Stimulated activated CD8-positive, alpha-beta memory T cell treated with anti-CD3 and anti-CD28 coated beads, Interleukin-15, amount 100 ng/mL, for 48 hours (primary cell): Measurements from ENCODE around the gene FCHSD2.

ENCODE experiments used
- DNase-seq, 2 donors: peaks; one replicate each; pipeline ENCODE4 v3.0.0-alpha.2; 2020; ENCODE audit warnings: low read depth in 2 of 2

FCHSD2 gene

DNA sequence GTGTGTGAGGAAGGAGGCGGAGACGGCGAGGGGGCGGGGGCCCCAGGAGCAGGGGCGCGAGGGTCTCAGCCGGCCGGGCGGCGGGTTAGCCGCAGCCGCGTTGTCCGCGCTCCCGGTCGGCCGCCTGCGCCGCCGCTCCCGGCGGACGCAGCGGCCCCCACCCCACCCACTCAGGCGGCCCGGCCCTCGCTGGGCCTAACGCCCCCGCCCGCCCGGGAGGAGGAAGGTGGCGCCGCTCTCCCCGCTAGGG lies at the start of gene FCHSD2:
FCHSD2 (minus strand) TSS at position 191 of the 250 bp plus-strand sequence. CDS start 441 bp downstream, outside the sequence.
- DNase-seq = no peak

DNA sequence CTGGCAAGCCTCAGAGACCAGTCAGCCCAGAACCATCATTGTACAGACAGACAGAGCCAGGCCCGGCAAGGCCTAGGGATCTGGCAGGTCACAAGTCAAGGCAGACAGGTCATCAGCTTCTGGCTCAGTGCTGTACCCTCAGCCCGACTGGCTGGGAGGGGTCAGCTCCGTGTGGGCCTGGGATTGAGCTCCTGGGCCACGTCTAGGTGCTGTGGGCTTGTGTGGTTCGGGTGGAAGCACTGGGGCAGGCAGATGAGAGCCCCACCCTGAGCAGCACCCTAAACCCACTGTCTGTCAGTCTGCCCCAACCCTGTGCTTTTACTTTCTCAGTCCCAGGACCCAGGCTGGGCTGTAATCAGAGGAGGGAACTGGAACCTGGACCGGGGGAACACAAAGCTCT lies 49.0 kb upstream of the FCHSD2 start:
- no peak for DNase-seq

DNA sequence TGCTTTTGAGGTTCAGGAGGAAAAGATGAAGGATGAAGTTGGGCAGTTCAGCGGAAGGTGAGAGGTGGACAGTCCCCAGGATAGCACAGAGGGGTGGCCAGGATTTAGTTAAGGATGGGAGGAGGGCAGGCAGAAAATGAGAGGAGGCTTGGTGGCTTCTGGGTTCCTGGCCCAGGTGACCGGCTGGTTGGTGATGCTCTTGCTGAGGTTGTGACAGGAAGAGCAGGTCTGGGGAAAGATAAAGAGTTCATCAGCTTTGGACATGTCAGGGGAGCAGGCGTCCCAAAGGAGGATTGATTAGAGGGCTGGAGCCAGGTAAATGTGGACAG lies 48.4 kb upstream of the FCHSD2 start:
- DNase-seq = no peak

DNA sequence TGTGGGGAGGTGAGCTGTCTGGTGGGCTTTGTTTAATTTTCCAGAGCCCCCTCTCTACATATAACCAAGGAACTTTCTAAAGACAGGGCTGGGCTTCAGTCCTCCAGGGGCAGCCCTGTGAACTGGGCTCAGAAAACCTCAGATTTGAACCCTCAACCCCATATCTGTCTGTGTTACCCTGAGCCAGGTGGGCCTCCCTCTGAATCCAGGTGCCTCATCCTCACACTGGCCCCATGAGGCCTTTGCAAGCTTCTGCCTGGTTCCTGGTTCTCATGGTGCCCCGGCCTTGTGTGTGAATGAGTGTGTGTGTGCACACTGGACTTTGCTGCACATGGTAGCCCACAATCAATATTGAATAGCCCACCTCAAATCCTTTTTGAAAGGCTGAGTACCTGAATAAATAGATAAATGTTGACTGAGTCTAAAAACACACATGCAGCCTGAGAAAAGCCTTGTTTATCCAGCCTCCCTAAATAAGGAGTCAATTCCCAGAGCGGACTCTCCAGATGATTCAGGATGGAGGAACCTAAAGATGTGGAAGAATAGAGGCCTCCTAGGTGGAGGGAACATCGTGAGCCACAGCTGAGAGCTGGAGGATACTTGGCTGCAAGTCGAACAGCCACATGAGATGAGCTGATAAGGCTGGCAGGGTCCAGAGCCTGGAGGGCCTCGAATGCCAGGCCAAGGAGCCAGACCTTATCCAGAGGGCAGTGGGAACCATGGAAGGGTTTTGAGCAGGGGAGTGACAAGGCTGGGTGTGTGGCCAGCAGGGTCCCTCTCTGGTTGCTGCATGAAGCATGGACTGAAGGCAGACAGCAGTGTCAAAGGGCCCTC lies 47.8 kb upstream of the FCHSD2 start:
- no peak for DNase-seq

DNA sequence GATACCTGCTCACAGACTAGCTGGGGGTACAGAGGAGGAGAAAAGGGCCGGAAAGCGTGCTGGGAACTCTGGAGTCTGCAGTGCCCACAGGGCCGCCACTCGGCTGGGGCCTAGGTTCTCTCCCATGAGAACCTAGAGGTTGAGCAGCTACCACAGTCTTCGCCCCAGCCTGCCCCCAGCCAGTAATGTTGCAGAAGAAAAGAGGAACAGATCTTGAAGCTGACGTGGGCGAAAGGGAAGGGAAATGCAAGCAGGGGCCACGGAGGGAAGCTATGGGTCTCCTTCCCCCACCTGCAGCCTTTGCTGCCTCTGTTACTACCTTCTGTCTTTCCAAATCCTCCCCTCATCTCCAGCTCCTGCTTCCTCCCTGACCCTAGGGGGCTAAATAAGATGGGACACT lies 47.2 kb upstream of the FCHSD2 start:
- DNase-seq = no peak

DNA sequence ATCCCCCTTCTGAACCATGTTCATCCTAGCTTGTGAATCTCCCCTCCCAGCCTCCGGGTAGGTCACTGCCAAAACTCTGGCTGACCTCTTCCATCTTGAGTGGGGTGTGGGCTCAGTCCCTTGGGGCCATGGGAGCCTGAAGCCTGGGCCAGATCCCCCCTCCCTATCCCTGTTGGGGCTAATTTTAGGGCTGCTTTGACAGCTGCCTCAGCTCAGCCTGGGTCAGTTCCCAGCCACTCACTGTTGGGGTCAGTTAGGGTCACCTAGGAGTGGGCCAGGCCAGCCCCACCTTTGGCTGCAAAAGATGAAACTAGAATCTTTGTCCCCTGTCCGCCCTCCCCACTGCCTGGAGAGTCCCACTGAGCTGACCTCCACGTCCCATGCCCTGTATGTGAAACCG lies 46.2 kb upstream of the FCHSD2 start:
- DNase-seq = no peak

DNA sequence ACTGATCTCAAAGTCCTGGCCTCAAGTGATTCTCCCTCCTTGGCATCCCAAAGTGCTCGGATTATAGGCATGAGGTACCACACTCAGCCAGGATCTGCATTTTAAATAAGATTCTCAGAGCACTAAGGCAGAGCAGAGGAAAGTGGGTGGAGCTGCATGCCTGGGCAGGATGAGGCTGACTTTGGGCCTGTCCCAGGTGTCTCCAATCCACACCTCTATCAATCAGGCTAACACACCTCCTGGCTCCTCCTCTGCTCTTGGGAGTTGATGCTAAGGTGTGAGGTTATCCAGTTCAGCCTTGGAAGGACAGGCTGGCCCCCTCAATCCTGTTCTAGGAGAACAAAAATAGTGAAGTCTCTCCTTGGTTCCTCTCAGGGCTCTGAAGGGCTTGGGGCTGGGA lies 45.7 kb upstream of the FCHSD2 start:
- DNase-seq = no peak

DNA sequence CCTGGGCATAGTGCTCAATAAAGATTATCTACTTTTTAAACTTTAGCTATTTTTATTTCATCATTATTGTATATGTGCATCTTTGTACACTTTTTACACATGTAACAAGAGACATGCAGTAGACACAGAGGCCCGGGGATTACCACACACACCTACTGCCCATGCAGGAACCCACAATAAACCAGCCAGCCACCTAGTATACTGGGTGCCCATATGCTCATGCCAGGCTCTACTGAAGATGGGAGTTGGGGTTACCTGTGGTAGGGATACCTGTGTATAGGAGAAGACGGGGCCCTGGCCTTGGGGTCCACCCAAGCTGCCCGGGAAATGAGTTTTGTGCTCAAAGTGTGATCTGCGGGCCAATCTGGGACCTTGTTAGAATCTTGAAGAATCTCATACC lies 44.8 kb upstream of the FCHSD2 start:
- no peak for DNase-seq

DNA sequence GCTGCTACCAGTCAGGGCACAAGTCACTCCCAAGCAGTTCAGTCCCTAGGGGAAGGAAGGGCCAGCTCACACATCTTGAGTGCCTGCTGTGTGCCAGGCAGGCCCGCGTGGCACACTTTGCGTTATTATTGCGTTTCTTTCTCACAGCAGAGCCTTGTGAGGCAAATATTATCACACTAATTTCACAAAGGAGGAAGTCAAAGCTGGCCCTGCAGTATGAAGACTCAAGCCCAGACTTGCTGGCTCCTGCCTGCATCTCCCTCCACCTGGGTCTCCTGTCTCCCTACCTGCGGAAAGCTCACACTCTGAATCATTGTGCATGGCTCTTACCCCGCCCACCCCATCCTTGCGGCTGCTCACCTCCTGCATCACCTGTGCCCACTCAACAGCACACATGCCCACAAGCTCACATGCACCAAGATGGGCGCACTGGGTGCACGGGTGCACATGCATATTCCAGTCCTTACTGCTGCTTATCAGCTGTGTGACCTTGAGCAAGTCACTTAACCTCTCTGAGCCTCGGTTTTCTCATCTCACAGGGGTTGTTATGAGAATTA lies 44.3 kb upstream of the FCHSD2 start:
- no peak for DNase-seq

DNA sequence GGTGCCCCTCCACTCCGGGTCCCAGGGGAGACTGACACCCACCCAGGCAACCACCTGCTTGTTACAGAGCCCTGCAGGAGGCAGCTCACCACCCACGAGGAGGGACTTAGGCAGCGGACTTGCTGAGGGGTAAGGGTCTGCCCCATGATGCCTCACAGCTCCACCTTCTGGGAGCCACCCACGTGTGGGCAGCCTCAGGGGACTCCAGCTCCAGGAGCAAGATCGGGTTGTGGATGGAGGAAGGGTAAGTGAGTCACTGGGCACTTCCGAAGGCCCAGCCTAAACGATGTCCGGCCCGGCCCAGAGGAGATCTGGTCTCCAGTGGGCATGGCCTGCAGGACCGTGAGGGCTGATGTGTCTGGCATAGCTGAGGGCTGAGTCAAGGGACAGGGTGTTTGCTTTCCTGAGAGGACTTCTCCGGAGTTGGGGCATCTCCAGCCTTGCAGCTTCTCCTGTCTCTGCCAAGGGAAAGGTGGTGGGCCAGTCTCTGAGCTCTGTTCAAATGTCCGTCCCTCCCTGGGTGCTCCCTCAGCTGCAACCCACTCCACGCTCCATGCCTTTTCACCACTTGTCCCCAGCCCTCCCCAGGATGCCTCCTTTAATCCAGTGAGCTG lies 43.7 kb upstream of the FCHSD2 start:
- no peak for DNase-seq

DNA sequence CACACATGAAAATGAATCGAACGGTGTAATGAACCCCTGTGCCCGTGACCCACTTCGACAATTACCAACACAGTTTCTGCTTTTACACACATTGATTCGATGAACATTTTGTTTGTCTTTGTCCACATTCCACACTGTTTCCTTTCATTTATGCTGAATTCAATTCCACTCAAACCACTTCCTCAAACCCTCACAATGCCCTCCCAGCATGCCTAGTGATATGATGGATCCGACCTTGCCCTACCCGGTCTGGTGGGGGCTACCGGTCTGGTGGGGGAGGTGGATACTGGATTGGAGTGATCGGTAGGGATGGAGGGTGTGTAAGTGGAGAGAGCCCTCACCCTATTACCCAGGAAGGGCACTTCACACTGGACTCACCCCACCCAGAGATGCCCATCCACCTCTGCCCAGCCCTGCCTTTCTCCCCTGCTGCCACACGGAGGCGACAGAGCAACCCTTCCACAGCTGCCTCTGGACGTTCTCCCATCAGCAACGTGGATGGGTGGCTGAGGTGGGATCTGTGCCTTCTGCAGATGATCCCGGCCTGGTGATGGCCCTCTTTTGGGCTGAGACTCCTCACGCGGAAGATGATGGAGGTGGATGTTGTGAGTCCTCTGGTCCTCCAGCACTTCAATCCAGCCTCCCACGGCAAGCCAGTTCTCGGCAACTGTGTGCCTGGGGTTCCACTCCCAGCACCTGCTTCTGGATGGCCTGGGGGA lies 43.0 kb upstream of the FCHSD2 start:
- peak; percentile 34 to 38 for DNase-seq

DNA sequence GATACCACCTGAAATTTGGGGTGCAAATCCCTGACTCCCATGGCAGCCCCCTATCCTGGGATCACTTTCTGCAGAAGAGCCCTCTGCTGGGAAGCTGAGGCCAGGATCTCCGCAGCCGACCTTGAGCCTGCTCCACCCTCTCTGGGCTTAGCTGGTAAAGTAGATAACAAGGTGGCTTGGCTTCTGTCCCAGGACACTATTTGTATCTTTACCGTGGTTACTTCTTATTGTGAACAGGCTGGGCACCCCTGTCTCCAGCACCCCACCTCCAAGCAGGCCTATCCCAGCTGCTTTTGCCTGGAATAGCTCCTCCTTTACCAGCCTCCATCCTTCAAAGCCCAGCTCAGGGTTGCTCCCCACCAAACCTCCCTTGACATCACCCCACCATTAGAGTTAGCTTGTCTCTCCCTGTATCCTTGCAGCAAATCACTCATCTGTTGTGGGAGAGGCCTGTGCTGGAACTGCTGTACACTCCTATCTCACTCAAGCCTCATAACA lies 40.8 kb upstream of the FCHSD2 start:
- DNase-seq = no peak

DNA sequence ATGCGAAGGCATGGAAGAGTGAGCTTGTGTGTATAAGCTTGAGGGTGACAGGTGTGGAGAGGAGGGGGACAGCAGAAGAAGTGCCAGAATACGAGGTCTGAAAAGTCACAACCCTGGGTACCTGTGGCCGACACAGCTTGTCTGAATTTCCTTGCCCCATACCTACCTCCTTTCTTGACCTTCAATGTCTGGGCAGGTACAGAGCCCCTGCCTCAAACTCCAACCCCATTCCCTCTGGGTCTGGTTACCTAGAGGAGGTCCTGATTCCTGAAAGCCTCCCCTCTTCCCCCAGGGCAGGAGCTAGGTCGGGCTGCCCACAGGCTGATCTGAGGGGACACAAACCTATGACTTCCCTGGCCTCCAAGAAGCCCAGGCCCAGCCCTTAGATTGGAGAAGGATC lies 36.6 kb upstream of the FCHSD2 start:
- no peak for DNase-seq

DNA sequence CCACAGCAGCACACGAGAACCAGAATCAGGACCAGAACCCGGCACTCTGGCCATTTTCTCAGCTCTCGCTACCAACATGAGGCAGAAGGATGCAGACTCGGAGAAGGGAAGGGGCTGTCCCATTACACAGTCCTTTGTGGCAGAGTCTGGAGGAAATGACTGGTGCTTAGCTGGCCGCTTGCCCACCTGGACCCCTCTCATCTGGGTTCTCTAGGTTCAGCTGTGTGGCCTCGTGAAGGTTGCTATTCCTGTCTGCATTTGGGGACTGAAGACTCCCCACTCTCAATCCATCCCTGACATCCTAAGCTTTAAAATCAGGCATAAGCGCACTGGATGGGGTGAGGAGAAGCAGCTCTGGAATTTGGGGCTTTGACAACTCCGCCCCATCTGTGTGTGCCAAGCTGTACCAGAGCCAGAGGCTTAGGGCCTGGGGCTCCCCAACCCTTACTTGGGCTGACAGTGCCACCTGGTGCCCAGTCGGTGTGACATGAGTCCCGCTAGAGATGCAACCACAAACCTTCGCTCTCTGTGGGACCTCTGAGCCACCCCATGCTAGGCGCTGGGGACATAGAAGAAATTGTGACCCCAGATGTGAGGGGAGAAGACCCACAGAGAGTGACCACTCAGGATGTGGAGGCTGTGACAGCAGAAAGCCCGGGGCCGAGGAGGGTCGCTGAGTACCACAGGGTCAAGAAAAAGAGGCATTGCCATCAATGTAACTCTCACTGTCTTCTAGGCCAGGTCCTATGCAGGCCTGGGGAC lies 35.8 kb upstream of the FCHSD2 start:
- peak; percentile 55 to 64 for DNase-seq

DNA sequence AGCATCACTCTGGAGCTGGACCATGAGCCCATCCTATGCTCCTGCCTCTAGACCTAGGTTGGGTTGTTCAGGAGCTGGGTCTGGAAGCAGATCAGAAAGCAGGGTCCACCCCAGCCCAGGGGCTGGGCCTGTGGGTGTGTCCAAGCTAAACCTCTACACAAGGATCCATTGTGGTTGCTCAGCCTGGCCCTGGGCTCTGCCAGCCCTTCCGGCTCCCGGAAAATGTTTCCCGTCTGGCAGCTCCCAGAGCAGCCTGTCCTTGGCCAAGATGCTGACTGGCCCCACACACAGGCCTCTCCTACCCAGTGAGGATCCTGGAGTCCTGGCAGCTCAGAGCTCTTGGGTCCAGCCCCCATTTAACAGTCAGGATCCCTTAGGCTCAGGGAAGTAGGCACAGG lies 35.3 kb upstream of the FCHSD2 start:
- no peak for DNase-seq

DNA sequence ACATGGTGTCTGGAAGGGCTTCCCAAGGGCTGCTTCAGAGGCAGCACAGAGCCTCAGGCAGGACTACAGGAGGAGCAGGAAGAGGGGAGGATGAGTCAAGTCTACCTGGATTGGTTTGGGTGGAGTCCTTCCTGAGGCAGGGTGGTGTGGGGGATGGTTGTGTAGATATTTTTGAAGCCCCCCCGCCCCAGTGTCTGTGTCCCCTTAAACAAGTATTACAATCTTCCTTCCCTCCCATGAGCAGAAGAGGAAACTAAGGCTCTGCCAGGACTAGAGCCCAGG lies 34.7 kb upstream of the FCHSD2 start:
- DNase-seq = no peak

DNA sequence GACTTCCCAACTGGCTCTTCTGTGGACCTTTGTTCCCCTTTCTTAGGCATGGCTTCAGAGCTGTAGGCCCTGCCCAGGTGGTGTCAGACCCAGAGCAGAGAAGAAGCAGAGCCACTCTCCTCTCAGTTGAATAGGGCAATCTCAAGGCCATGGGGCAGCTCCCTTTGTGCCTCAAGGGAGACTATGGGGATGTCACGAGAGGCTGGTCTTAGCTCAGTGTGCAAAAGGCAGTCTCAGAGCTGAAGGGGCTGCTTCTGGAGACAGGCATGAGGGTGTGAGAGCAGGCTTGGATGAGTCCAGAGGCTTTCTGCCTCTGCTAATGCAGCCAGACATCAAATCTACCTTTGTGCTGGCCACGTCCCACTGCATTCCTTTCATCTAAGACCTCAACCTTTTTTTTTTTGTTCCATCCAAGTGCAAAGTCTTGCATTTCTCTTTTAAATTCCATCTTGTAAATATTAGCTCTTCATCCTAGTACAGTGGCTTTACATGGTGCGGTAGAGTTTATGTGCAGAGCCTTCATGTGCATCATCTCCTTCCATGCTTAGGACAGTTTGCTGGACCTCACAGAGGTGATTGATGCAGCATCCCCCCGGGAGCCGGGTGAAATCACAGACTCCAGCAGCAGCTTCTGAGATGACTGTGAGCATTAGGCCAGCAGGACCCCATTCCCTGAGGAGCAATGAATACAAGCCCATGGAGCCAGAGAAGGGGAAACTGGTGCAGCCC lies 34.2 kb upstream of the FCHSD2 start:
- DNase-seq = no peak

DNA sequence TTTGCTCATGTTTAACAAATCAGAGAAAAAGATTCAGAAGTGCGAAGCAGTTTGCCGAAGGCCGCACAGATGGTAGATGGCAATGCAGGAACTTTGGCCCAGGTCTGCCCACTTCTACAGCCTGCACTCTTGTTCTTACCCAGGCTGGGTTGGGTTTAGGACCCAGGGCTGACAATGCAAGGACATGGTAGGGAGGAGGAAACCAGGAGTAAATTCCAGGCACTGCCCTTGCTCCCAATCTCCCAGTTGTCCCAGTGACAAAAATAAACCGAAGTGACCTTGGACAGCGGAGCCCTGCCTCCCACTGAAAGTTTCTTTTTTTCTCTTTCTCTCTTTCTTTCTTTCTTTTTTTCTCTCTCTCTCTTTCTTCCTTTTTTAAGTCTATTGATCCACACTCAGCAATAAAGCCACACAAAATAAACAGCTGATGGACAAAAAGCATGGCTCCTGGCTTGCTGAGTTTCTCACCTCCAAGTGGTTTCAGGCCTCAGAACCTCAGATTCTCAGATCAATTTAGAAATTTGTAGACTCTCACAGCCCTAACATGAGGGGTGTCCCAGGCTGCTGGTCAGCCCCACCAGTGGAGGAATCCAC lies 33.5 kb upstream of the FCHSD2 start:
- no peak for DNase-seq

DNA sequence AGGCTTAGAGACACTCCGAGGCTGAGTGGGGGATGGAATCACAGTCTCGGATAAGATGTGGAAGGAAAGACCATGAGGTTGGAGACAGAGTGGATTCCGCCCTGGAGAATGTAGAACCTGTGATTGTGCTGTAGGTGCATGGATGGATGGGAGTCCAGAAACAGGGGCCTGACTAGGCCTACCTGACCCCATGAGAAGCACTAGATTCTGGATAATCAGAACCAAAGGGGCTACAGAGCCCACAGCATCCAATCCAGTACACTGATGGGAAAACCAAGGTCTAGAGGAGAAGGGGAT lies 32.3 kb upstream of the FCHSD2 start:
- no peak for DNase-seq

DNA sequence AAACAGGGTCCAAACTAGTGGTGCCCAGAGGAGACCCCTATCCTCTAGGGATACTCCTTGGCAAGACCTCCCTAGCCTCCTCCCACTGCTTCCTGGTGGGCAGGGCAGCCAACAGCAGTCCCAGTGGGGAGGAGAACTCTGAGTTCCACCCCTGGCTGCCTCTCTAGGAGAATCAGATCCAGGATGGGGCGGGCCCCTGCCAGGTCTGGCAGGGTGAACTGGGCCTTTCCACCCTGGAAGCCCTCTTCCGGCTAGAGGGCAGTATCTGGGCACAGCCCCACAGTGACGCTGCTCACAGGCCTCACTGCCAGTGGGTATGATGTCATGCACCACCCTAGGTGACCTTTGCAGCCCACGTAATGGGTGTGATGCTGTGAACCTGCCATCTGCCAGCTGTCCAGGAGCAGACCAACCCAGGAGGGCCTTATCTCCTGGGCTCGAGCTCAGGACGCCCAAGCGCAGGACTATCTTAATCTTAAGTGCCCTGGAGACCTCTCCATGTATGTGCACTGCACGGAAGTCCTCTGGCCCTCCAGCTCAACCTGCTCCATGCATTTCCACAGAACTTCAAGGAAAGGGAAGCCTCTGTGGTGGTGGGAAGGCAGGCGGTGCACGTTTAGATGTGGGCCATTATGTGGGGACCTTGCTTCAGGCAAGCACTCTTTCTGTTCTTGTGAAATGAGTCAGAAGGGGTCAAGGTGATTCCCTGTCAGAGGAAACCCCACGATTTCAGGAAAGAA lies 31.8 kb upstream of the FCHSD2 start:
- DNase-seq = no peak
